GM12873 (cell line): Measurements from ENCODE around the gene PSME1.

Source experiments
- CTCF ChIP-seq: IDR thresholded peaks from 2 replicates; pipeline ENCODE4 v1.5.1; 2012; ENCODE audit warnings: low read depth, mild to moderate bottlenecking, moderate library complexity, low read length, control low read depth; ENCODE audit not compliant: insufficient read depth; ENCODE audit errors: missing control alignments

PSME1 gene

GRCh38 chr14:24157331-24157730 is 21.3 kb downstream of the PSME1 start:
- TF ChIP-seq CTCF, result no peak

- no peak for TF ChIP-seq CTCF
Observed at GRCh38 chr14:24159777-24160498, 23.9 kb downstream of the PSME1 start.

- TF ChIP-seq CTCF, result no peak
Observed at GRCh38 chr14:24160499-24160849, 24.5 kb downstream of the PSME1 start.

GRCh38 chr14:24160850-24161804 is 25.1 kb downstream of the PSME1 start, which contains the start of gene IRF9:
Gene IRF9 (plus strand): TSS chr14:24161265. CDS start chr14:24162145, 880 bp downstream.
- TF ChIP-seq CTCF, result peak; percentile 94

GRCh38 chr14:24162093-24162492 is 26.1 kb downstream of the PSME1 start:
- no peak for TF ChIP-seq CTCF

- no peak for TF ChIP-seq CTCF
Observed at GRCh38 chr14:24164518-24164991, 28.6 kb downstream of the PSME1 start.

- no peak for TF ChIP-seq CTCF
Observed at GRCh38 chr14:24165785-24166184, 29.8 kb downstream of the PSME1 start.
